GM19372 (cell line): ENCODE results near the gene SLC29A2.
"Not testable (repeated sequence)": the region's sequence is repeated elsewhere in the genome, so short reads cannot be mapped to it uniquely, and the experiment has no call there.

Experiments
- ATAC-seq: cut with Tn5 transposase; IDR thresholded peaks from one replicate; pipeline ENCODE4 v1.9.1; 2021; ENCODE audit warnings: mild to moderate bottlenecking, low read depth, moderate library complexity; ENCODE audit not compliant: unreplicated experiment

Gene SLC29A2

GRCh38 chr11:66386171-66387069, 14.9 kb upstream of the SLC29A2 start:
- no peak for ATAC-seq

GRCh38 chr11:66384316-66384715, 12.8 kb upstream of the SLC29A2 start:
- ATAC-seq = not testable (repeated sequence)

- not testable (repeated sequence) for ATAC-seq
These were observed 8.7 kb upstream of the SLC29A2 start for GRCh38 chr11:66380264-66380663.

- not testable (repeated sequence) for ATAC-seq
These were observed 2.2 kb upstream of the SLC29A2 start for GRCh38 chr11:66373690-66374287.

GRCh38 chr11:66373265-66373664, 1.7 kb upstream of the SLC29A2 start:
- no peak for ATAC-seq

- no peak for ATAC-seq
These were observed 2.3 kb downstream of the SLC29A2 start for GRCh38 chr11:66369073-66369894.

- no peak for ATAC-seq
These were observed 3.1 kb downstream of the SLC29A2 start for GRCh38 chr11:66368484-66368883.

- ATAC-seq = no peak
These were observed 3.8 kb downstream of the SLC29A2 start for GRCh38 chr11:66367561-66368312.

GRCh38 chr11:66366844-66367477, 4.6 kb downstream of the SLC29A2 start:
- ATAC-seq = no peak

GRCh38 chr11:66365711-66366619, 5.6 kb downstream of the SLC29A2 start:
- ATAC-seq = no peak

- no peak for ATAC-seq
These were observed 6.4 kb downstream of the SLC29A2 start for GRCh38 chr11:66365166-66365565.

- ATAC-seq = no peak
These were observed 7.6 kb downstream of the SLC29A2 start for GRCh38 chr11:66363805-66364535.

GRCh38 chr11:66363187-66363601, 8.4 kb downstream of the SLC29A2 start:
- no peak for ATAC-seq

- ATAC-seq = no peak
These were observed 8.9 kb downstream of the SLC29A2 start for GRCh38 chr11:66362481-66363147.

- no peak for ATAC-seq
These were observed 10.0 kb downstream of the SLC29A2 start for GRCh38 chr11:66361502-66361941.

GRCh38 chr11:66360406-66361073, 11.0 kb downstream of the SLC29A2 start:
- ATAC-seq = no peak

GRCh38 chr11:66359662-66360087, 11.9 kb downstream of the SLC29A2 start:
- ATAC-seq = no peak
